ENCODE data around the gene ZFYVE26.

The ZFYVE26 gene

DNA sequence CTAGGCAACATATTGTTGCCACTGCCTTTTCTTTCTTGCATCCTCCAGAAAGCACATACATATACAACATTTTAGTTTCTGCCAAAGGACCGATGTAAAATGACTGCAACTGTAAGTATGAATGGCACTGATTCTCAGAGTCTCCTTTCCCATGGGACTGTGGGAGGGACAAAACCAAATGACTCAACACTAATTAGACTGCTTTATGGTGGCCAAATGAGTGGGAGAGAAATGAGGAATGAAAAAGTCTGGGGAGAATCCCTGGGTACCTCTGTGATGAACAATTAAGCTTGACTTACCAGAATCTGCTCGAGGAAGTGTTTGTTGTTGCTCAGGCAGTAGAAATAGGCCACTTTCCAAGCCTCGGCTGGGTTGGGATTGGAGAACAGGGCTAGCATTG, 10.1 kb downstream of the ZFYVE26 start:
- H3K9me3 ChIP-seq (ENCODE audit: control insufficient read depth, insufficient read depth, low read depth, low read length): no peaks in the 10 kb centered on the region

GRCh38 chr14:67800743-67801142, 15.6 kb downstream of the ZFYVE26 start:
- TF ChIP-seq ZBTB11 (tag by site-specific recombination; conservative IDR thresholded peaks at IDR 0.05; ENCODE audit: low read depth) (peak; percentile 48), ZNF621 (tag by site-specific recombination; IDR thresholded peaks at IDR 0.05) (no peak), ZNF555 (tag by site-specific recombination; conservative IDR thresholded peaks at IDR 0.05) (peak; percentile 39; the same call in 1 of the 2 replicates), ZNF518A (tag by site-specific recombination; conservative IDR thresholded peaks at IDR 0.05; ENCODE audit: low read depth) (peak; percentile 65; the same call in 1 of the 2 replicates), AEBP2 (tag by site-specific recombination; IDR thresholded peaks at IDR 0.05; ENCODE audit: borderline replicate concordance) (no peak), ZNF133 (tag by site-specific recombination; IDR thresholded peaks at IDR 0.05) (no peak), SETDB1 (IDR thresholded peaks at IDR 0.05; ENCODE audit: insufficient read length, low read length) (no peak), ZNF354C (tag by site-specific recombination; IDR thresholded peaks at IDR 0.05; ENCODE audit: borderline replicate concordance, low read depth) (no peak), ZNF548 (tag by site-specific recombination; IDR thresholded peaks at IDR 0.05) (no peak), ZNF426 (tag by site-specific recombination; IDR thresholded peaks at IDR 0.05) (peak; percentile 57), ZNF623 (tag by site-specific recombination; IDR thresholded peaks at IDR 0.05) (peak; percentile 53; the same call in 1 of the 2 replicates), ZNF654 (tag by site-specific recombination; IDR thresholded peaks at IDR 0.05; ENCODE audit: low read depth) (peak; percentile 20), ZNF223 (tag by site-specific recombination; IDR thresholded peaks at IDR 0.05) (no peak), ZNF394 (tag by site-specific recombination; IDR thresholded peaks at IDR 0.05; ENCODE audit: borderline replicate concordance) (peak; percentile 71; the same call in 1 of the 2 replicates), ZNF664 (tag by site-specific recombination; IDR thresholded peaks at IDR 0.05) (0 out of 2 replicates have a peak, but pooled peaks have one; percentile 11), ZBTB8A (tag by site-specific recombination; IDR thresholded peaks at IDR 0.05) (0 out of 2 replicates have a peak, but pooled peaks have one; percentile 14)
- TF ChIP-seq, protein P1, sequence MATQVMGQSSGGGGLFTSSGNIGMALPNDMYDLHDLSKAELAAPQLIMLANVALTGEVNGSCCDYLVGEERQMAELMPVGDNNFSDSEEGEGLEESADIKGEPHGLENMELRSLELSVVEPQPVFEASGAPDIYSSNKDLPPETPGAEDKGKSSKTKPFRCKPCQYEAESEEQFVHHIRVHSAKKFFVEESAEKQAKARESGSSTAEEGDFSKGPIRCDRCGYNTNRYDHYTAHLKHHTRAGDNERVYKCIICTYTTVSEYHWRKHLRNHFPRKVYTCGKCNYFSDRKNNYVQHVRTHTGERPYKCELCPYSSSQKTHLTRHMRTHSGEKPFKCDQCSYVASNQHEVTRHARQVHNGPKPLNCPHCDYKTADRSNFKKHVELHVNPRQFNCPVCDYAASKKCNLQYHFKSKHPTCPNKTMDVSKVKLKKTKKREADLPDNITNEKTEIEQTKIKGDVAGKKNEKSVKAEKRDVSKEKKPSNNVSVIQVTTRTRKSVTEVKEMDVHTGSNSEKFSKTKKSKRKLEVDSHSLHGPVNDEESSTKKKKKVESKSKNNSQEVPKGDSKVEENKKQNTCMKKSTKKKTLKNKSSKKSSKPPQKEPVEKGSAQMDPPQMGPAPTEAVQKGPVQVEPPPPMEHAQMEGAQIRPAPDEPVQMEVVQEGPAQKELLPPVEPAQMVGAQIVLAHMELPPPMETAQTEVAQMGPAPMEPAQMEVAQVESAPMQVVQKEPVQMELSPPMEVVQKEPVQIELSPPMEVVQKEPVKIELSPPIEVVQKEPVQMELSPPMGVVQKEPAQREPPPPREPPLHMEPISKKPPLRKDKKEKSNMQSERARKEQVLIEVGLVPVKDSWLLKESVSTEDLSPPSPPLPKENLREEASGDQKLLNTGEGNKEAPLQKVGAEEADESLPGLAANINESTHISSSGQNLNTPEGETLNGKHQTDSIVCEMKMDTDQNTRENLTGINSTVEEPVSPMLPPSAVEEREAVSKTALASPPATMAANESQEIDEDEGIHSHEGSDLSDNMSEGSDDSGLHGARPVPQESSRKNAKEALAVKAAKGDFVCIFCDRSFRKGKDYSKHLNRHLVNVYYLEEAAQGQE (tag by site-specific recombination; IDR thresholded peaks at IDR 0.05): 0 out of 2 replicates have a peak, but pooled peaks have one; percentile 22

More for the DNA sequence above, 10.1 kb downstream of the ZFYVE26 start:
- ChIA-PET CTCF (interaction anchor here (0.6 kb wide), 1 partner anchor 8 kb away, joined by 3 read pairs; no protein-coding TSS in a partner anchor), POLR2A (no interaction called here)
- TF ChIP-seq ZNF791 (tag by site-specific recombination; IDR thresholded peaks at IDR 0.05) (no peak), ZNF623 (tag by site-specific recombination; IDR thresholded peaks at IDR 0.05) (no peak), ZBTB8A (tag by site-specific recombination; IDR thresholded peaks at IDR 0.05) (no peak), ZSCAN30 (tag by site-specific recombination; IDR thresholded peaks at IDR 0.05) (no peak), ZNF544 (tag by site-specific recombination; IDR thresholded peaks at IDR 0.05) (no peak)
- H3K4me1 ChIP-seq (ENCODE audit: control insufficient read depth, insufficient read depth, low read length): no peaks in the 10 kb centered on the region
- no peak overlapping the region for H3K27ac ChIP-seq (ENCODE audit: extremely low read depth, low read depth, low read length)
- peaks cover 34 to 84% of the 10 kb centered on the region in 2 experiments for H3K36me3 ChIP-seq (ENCODE audit: control insufficient read depth in 2 of 2, insufficient read depth in 1 of 2, low read length in 2 of 2)
- H3K4me3 ChIP-seq (ENCODE audit: low read depth, low read length): no peak overlapping the region

More at GRCh38 chr14:67800743-67801142, 15.6 kb downstream of the ZFYVE26 start:
- H3K4me3 ChIP-seq (ENCODE audit: low read depth, low read length): no peak overlapping the region
- no peaks in the 10 kb centered on the region for H3K9me3 ChIP-seq (ENCODE audit: control insufficient read depth, insufficient read depth, low read depth, low read length)
- H3K36me3 ChIP-seq (ENCODE audit: control insufficient read depth in 2 of 2, insufficient read depth in 1 of 2, low read length in 2 of 2): peaks cover 14 to 75% of the 10 kb centered on the region in 2 experiments
- no peaks in the 10 kb centered on the region for H3K4me1 ChIP-seq (ENCODE audit: control insufficient read depth, insufficient read depth, low read length)
- ChIA-PET CTCF (interaction anchor here (0.7 kb wide), 1 partner anchor 1043 kb away, joined by 3 read pairs; no protein-coding TSS in a partner anchor), POLR2A (interaction anchor here (0.8 kb wide), 1 partner anchor 16 kb away, joined by 3 read pairs; the partner anchor contains the start of gene ZFYVE26)
- H3K27ac ChIP-seq (ENCODE audit: extremely low read depth, low read depth, low read length): no peak overlapping the region
